Stimulated activated naive B cell treated with anti-CD40 and anti-IgM and Interleukin-4, amounts not matched to agents 10 μg/mL and 1 μg/mL and 100 μg/mL, for 72 hours (primary cell): ENCODE measurements around the gene NCK2.

Experiments used
- ATAC-seq, 2 donors: fragments of 150-1000 bp; cut with Tn5 transposase; replicated peaks; 2 replicates each; pipeline ENCODE4 v1.10.0; 2021; ENCODE audit warnings: moderate library complexity in 1 of 2
- DNase-seq: peaks from one replicate; pipeline ENCODE4 v3.0.0; 2021
- H3K27ac Mint-ChIP-seq: one replicate; pipeline ENCODE4 v1.8.0; 2022; ENCODE audit warnings: mild to moderate bottlenecking, mixed read lengths
- H3K27me3 Mint-ChIP-seq, 2 donors: one replicate each; pipeline ENCODE4 v1.8.0; 2022; ENCODE audit warnings: mixed read lengths in 2 of 2
- H3K36me3 Mint-ChIP-seq, 2 donors: one replicate each; pipeline ENCODE4 v1.8.0; 2022; ENCODE audit warnings: mixed read lengths in 2 of 2, mild to moderate bottlenecking in 1 of 2
- H3K4me1 Mint-ChIP-seq, 2 donors: one replicate each; pipeline ENCODE4 v1.8.0; 2022; ENCODE audit warnings: mixed read lengths in 2 of 2, mild to moderate bottlenecking in 1 of 2
- H3K4me3 Mint-ChIP-seq, 2 donors: one replicate each; pipeline ENCODE4 v1.8.0; 2022; ENCODE audit warnings: mild to moderate bottlenecking in 2 of 2, mixed read lengths in 2 of 2, moderate library complexity in 1 of 2
- H3K9me3 Mint-ChIP-seq, 2 donors: one replicate each; pipeline ENCODE4 v1.8.0; 2022; ENCODE audit warnings: mixed read lengths in 2 of 2, mild to moderate bottlenecking in 1 of 2

NCK2 gene

GRCh38 chr2:105926960-105927678, 182.4 kb downstream of the NCK2 start:
- ATAC-seq (no peak), DNase-seq (no peak)
- H3K36me3 Mint-ChIP-seq = peaks cover 6 to 7% of the 10 kb centered on the region in 2 donors
- no peaks in the 10 kb centered on the region for H3K27me3 Mint-ChIP-seq
- peaks cover 1 to 3% of the 10 kb centered on the region in 2 donors for H3K9me3 Mint-ChIP-seq
- H3K4me1 Mint-ChIP-seq = peaks cover 4 to 8% of the 10 kb centered on the region in 2 donors
- H3K27ac Mint-ChIP-seq = no peak overlapping the region
- no peak overlapping the region for H3K4me3 Mint-ChIP-seq

DNA sequence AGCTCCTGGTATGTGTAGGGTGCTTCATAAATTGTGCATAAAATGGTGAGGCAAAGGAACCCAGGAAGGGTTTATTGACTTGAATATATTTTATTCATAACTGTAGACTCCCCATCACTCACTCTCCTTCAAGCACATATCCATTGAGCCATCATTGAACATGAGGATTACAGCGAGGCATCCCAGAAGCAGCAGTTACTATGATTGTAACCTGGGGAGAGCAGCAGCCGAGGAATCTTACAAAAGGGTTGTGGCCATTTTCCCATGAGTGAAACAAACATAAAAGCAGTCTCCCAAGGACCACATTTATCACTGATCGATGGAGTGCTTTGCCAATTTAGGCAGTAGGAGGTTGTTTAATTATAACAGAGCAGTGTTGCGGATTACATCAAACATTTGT, 183.4 kb downstream of the NCK2 start:
- peaks cover 4 to 7% of the 10 kb centered on the region in 2 donors for H3K4me1 Mint-ChIP-seq
- ATAC-seq (no peak), DNase-seq (no peak)
- peaks cover 4 to 7% of the 10 kb centered on the region in 2 donors for H3K36me3 Mint-ChIP-seq
- H3K4me3 Mint-ChIP-seq = no peak overlapping the region
- no peak overlapping the region for H3K27ac Mint-ChIP-seq
- H3K27me3 Mint-ChIP-seq = no peaks in the 10 kb centered on the region
- peaks cover 2 to 3% of the 10 kb centered on the region in 2 donors for H3K9me3 Mint-ChIP-seq

- H3K9me3 Mint-ChIP-seq = peaks cover 2 to 4% of the 10 kb centered on the region in 2 donors
- ATAC-seq (no peak), DNase-seq (no peak)
- peaks cover 4 to 7% of the 10 kb centered on the region in 2 donors for H3K4me1 Mint-ChIP-seq
- no peaks in the 10 kb centered on the region for H3K27me3 Mint-ChIP-seq
- H3K27ac Mint-ChIP-seq = no peak overlapping the region
- H3K4me3 Mint-ChIP-seq = no peak overlapping the region
- H3K36me3 Mint-ChIP-seq = peaks cover 4 to 7% of the 10 kb centered on the region in 2 donors
Measured at GRCh38 chr2:105928563-105928962, 183.9 kb downstream of the NCK2 start.

DNA sequence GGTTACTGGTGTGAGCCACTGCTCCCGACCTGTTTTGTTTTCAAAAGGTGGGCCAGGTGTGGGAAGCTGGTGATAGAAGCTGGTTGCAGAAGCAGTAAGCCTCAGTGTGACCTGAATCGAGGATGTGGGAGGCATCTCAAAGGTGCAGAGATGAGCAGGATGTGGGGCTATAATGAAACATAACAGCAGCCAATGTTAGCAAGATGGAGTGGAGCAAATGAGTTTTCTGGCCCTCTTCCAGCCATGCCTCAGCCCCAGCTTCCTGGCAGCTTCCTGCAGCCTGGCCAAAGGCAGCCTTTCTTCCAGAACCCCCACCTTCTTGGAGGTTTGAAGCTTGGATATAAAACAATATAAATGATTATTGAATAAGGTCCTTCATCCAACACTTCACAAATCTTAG, 184.8 kb downstream of the NCK2 start:
- Mint-ChIP-seq H3K4me1 (peaks cover 4% of the 10 kb centered on the region in 2 donors), H3K4me3 (no peak overlapping the region), H3K27ac (no peak overlapping the region), H3K36me3 (peaks cover 4% of the 10 kb centered on the region in 2 donors), H3K9me3 (peaks cover 5 to 7% of the 10 kb centered on the region in 2 donors), H3K27me3 (no peaks in the 10 kb centered on the region)
- DNase-seq = no peak
- ATAC-seq = no peak

DNA sequence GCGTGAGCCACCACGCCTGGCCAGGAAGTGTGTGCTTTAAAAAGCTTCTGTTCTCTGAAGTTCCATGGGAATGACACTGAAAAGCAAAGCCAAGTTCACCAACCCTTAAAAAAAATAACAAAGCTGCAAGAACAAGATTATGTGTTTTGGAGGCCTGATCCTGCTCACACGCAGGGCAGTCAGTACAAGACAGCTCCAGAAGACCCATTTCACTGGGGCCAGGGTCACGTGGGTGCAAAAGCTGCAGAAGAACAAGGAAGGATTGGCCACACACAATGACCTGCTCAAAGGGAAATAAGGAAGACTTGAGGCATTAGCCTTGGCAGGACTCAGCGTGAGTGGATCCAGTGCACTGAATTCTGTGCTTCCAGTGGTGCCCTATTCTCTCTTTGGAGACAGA, 187.9 kb downstream of the NCK2 start:
- ATAC-seq = no peak
- Mint-ChIP-seq H3K9me3 (peaks cover 5 to 7% of the 10 kb centered on the region in 2 donors), H3K36me3 (peaks cover 4% of the 10 kb centered on the region in 2 donors), H3K4me1 (peaks cover 2 to 4% of the 10 kb centered on the region in 2 donors), H3K27me3 (no peaks in the 10 kb centered on the region), H3K27ac (no peak overlapping the region), H3K4me3 (no peak overlapping the region)
- no peak for DNase-seq

- H3K4me3 Mint-ChIP-seq = no peak overlapping the region
- no peak overlapping the region for H3K27ac Mint-ChIP-seq
- DNase-seq (no peak), ATAC-seq (no peak)
- H3K9me3 Mint-ChIP-seq = peaks cover 7 to 11% of the 10 kb centered on the region in 2 donors
- H3K27me3 Mint-ChIP-seq = no peaks in the 10 kb centered on the region
- peaks cover 4 to 6% of the 10 kb centered on the region in 2 donors for H3K36me3 Mint-ChIP-seq
- H3K4me1 Mint-ChIP-seq = peaks cover 2 to 4% of the 10 kb centered on the region in 2 donors
Measured at GRCh38 chr2:105933906-105934305, 189.2 kb downstream of the NCK2 start.

DNA sequence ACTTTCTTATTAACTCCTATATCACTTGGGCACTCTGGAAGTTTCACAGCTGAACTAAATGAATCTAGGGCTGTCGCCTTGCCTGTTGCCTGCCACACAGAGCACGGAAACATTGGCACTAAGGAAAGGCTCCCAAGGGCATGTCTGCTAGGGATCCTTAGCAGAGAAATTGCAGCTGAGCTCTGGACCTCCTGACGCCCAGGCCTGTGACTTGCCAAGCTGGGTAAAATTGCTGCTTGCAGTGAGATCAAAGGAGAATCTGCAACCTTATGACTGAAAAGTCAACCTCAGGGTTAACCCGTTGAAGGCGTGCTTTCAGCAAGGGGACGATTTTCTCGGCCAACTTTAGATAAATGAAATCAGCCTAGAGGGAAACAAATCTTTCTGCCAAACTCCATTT, 189.8 kb downstream of the NCK2 start:
- Mint-ChIP-seq H3K4me3 (no peak overlapping the region), H3K27ac (no peak overlapping the region)
- ATAC-seq = no peak

DNA sequence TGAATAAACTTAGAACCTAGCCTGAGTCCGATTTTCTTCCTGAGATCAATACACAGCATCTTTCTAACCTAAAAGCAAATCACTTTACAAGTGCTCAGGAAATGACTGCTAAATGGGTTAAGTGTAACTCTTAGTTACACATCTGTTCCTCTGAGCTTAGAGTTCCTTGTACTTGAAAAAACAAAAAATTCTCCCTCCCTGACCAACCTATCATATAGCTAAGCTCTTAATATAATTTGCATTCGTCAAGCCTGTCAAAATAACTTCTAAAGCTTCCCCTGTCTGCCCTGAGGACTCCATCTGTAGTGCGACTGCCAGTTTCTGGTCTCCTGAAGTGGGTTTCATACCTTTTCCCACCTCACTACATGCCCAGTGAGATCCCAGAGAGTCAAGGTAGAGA, 190.4 kb downstream of the NCK2 start:
- H3K36me3 Mint-ChIP-seq = peaks cover 8 to 11% of the 10 kb centered on the region in 2 donors
- ATAC-seq = no peak
- no peak overlapping the region for H3K27ac Mint-ChIP-seq
- DNase-seq = no peak
- H3K9me3 Mint-ChIP-seq = peaks cover 11 to 15% of the 10 kb centered on the region in 2 donors
- H3K4me1 Mint-ChIP-seq = no peaks in the 10 kb centered on the region
- no peak overlapping the region for H3K4me3 Mint-ChIP-seq
- no peaks in the 10 kb centered on the region for H3K27me3 Mint-ChIP-seq

More for the DNA sequence above, 189.8 kb downstream of the NCK2 start:
- DNase-seq = no peak
- peaks cover 9 to 14% of the 10 kb centered on the region in 2 donors for H3K9me3 Mint-ChIP-seq
- H3K36me3 Mint-ChIP-seq = peaks cover 6 to 10% of the 10 kb centered on the region in 2 donors
- no peaks in the 10 kb centered on the region for H3K27me3 Mint-ChIP-seq
- peaks cover under 1% of the 10 kb centered on the region in 2 donors for H3K4me1 Mint-ChIP-seq

- no peak overlapping the region for H3K4me3 Mint-ChIP-seq
- DNase-seq = no peak
- H3K36me3 Mint-ChIP-seq = peaks cover 8 to 11% of the 10 kb centered on the region in 2 donors
- H3K9me3 Mint-ChIP-seq = peaks cover 12 to 15% of the 10 kb centered on the region in 2 donors
- no peak overlapping the region for H3K27ac Mint-ChIP-seq
- no peaks in the 10 kb centered on the region for H3K27me3 Mint-ChIP-seq
- ATAC-seq = no peak
- no peaks in the 10 kb centered on the region for H3K4me1 Mint-ChIP-seq
Measured at GRCh38 chr2:105936954-105937353, 192.2 kb downstream of the NCK2 start.

GRCh38 chr2:105937498-105938097, 192.9 kb downstream of the NCK2 start:
- no peak overlapping the region for H3K4me3 Mint-ChIP-seq
- DNase-seq = no peak
- no peak overlapping the region for H3K27ac Mint-ChIP-seq
- ATAC-seq = no peak
- no peaks in the 10 kb centered on the region for H3K4me1 Mint-ChIP-seq
- peaks cover 12 to 14% of the 10 kb centered on the region in 2 donors for H3K9me3 Mint-ChIP-seq
- no peaks in the 10 kb centered on the region for H3K27me3 Mint-ChIP-seq
- H3K36me3 Mint-ChIP-seq = peaks cover 9 to 10% of the 10 kb centered on the region in 2 donors
